Osteocyte (in vitro differentiated cells): ENCODE data around the gene TANC2. TPM values are rescaled to one million over a fixed set of nuclear protein-coding genes. Genes with fewer than 3 reads are reported as not detected.
"Not testable (repeated sequence)": the region's sequence is repeated elsewhere in the genome, so short reads cannot be mapped to it uniquely, and the experiment has no call there.

Experiments used
- DNase-seq: peaks from one replicate; pipeline ENCODE4 v3.0.0; 2021; ENCODE audit warnings: mixed read lengths; ENCODE audit not compliant: unreplicated experiment; ENCODE audit errors: extremely low spot score
- H3K27ac Mint-ChIP-seq: one replicate; pipeline ENCODE4 v1.8.0; 2021; ENCODE audit warnings: mild to moderate bottlenecking, mixed read lengths; ENCODE audit not compliant: unreplicated experiment
- H3K27me3 Mint-ChIP-seq: one replicate; pipeline ENCODE4 v1.8.0; 2021; ENCODE audit warnings: mixed read lengths; ENCODE audit not compliant: unreplicated experiment
- H3K36me3 Mint-ChIP-seq: one replicate; pipeline ENCODE4 v1.8.0; 2021; ENCODE audit warnings: mixed read lengths; ENCODE audit not compliant: unreplicated experiment
- H3K4me1 Mint-ChIP-seq: one replicate; pipeline ENCODE4 v1.8.0; 2021; ENCODE audit warnings: mixed read lengths; ENCODE audit not compliant: unreplicated experiment
- H3K4me3 Mint-ChIP-seq: one replicate; pipeline ENCODE4 v1.8.0; 2021; ENCODE audit warnings: mild to moderate bottlenecking, moderate library complexity, mixed read lengths; ENCODE audit not compliant: unreplicated experiment
- H3K9me3 Mint-ChIP-seq: one replicate; pipeline ENCODE4 v1.8.0; 2021; ENCODE audit warnings: mixed read lengths; ENCODE audit not compliant: unreplicated experiment
- total RNA-seq: library from RNA; stranded (reverse); gene quantifications from 2 replicates; pipeline ENCODE4 v1.2.1, GENCODE V29; 2021
- TF ChIP-seq, protein P1 (sequence below): fragments of 200-600 bp; sonication (generic); IDR thresholded peaks from 2 replicates; pipeline ENCODE4 v1.5.0; 2021; ENCODE audit warnings: antibody characterized with exemption, mild to moderate bottlenecking, moderate library complexity

TANC2 gene
- total RNA-seq, 1 donor from 2014 or later: 41.1 TPM

DNA sequence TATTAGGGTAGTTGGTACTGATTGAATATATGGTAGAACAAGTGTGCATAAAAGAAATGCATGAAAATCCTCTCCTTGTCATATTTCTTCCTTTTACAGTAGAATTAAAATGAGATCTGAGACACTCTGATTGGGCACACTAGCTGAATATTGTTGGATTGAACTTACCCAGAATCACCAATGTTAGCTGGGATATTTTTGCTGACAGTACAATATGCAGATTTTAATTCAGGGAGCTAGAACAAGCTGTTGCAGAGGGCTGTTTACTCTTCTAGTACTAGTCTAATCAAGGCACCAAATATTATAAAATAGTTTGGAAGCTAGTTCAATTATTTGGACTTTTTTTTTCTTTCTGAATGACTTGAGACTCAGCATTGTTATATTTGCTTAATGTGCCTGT, 4.6 kb downstream of the TANC2 start:
- Mint-ChIP-seq H3K4me1 (peaks cover 32% of the 10 kb centered on the region), H3K9me3 (no peaks in the 10 kb centered on the region), H3K27ac (no peak overlapping the region), H3K4me3 (no peak overlapping the region), H3K27me3 (no peaks in the 10 kb centered on the region), H3K36me3 (no peaks in the 10 kb centered on the region)
- TF ChIP-seq, protein P1, sequence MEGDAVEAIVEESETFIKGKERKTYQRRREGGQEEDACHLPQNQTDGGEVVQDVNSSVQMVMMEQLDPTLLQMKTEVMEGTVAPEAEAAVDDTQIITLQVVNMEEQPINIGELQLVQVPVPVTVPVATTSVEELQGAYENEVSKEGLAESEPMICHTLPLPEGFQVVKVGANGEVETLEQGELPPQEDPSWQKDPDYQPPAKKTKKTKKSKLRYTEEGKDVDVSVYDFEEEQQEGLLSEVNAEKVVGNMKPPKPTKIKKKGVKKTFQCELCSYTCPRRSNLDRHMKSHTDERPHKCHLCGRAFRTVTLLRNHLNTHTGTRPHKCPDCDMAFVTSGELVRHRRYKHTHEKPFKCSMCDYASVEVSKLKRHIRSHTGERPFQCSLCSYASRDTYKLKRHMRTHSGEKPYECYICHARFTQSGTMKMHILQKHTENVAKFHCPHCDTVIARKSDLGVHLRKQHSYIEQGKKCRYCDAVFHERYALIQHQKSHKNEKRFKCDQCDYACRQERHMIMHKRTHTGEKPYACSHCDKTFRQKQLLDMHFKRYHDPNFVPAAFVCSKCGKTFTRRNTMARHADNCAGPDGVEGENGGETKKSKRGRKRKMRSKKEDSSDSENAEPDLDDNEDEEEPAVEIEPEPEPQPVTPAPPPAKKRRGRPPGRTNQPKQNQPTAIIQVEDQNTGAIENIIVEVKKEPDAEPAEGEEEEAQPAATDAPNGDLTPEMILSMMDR: no peak
- DNase-seq: no peak

DNA sequence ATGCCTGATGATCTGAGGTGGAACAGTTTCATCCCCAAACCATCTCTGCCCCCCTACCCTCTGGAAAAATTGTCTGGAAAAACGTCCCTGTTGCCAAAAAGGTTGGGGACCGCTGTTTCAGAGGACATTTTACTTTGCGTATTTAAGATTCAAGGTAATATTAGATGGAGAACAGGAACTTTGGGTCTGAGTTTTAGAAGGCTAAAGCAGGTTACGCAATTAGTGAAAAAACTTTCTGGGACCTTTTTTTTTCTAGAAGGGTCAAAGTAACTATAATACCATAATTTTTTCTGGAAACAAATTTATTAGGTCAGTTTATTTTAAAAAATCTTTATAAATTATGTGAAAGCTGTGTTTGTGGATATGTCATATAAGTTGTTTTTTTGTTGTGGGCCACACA, 5.8 kb downstream of the TANC2 start:
- no peaks in the 10 kb centered on the region for H3K27me3 Mint-ChIP-seq
- H3K4me1 Mint-ChIP-seq: peaks cover 32% of the 10 kb centered on the region
- no peak for DNase-seq
- no peak overlapping the region for H3K27ac Mint-ChIP-seq
- H3K9me3 Mint-ChIP-seq: no peaks in the 10 kb centered on the region
- TF ChIP-seq, protein P1: no peak
- no peaks in the 10 kb centered on the region for H3K36me3 Mint-ChIP-seq
- no peak overlapping the region for H3K4me3 Mint-ChIP-seq

DNA sequence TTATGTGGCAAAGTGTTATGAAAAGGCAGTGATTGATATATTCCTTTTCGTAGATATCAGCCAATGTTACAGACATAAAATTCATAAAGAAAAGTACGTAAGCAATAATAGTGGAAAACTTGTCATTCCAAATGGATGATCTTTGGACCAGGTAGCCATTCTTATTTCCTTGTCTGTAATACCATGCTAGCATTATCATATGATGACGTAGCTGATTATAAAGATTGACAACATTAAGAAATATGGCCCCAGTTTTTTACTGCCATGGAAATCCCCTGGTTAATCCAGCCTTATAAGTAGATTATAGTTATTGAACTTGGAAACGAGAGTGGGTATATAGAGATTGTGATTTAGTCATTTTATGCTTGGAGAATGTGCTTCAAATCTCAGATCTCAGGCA, 8.8 kb downstream of the TANC2 start:
- Mint-ChIP-seq H3K27ac (peak overlapping the region; percentile 27), H3K4me1 (peaks cover 15% of the 10 kb centered on the region), H3K27me3 (no peaks in the 10 kb centered on the region), H3K9me3 (no peaks in the 10 kb centered on the region), H3K36me3 (no peaks in the 10 kb centered on the region), H3K4me3 (no peak overlapping the region)
- TF ChIP-seq, protein P1: no peak
- DNase-seq: no peak

DNA sequence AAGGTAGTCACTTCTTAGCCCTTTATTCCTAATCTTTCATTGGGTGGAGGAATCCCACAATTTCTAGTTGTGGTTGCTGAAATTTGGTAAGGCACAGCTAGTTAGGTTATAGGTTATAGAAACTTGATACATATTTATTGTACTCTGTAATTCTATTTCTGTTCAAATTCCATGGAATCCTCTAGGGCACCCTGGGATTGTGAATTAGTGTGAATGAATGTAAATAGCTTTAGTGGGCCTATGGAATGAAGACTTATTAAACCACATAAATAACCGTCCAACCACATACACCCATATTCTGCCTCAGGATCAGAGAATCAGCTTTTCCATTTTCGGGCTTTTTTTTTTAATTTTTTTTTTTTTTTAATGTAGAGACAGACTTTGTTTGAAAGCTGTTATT, 9.2 kb downstream of the TANC2 start:
- Mint-ChIP-seq H3K9me3 (no peaks in the 10 kb centered on the region), H3K27me3 (no peaks in the 10 kb centered on the region), H3K4me1 (peaks cover 15% of the 10 kb centered on the region), H3K36me3 (no peaks in the 10 kb centered on the region), H3K27ac (peak overlapping the region; percentile 61), H3K4me3 (no peak overlapping the region)
- no peak for DNase-seq
- TF ChIP-seq, protein P1: no peak

DNA sequence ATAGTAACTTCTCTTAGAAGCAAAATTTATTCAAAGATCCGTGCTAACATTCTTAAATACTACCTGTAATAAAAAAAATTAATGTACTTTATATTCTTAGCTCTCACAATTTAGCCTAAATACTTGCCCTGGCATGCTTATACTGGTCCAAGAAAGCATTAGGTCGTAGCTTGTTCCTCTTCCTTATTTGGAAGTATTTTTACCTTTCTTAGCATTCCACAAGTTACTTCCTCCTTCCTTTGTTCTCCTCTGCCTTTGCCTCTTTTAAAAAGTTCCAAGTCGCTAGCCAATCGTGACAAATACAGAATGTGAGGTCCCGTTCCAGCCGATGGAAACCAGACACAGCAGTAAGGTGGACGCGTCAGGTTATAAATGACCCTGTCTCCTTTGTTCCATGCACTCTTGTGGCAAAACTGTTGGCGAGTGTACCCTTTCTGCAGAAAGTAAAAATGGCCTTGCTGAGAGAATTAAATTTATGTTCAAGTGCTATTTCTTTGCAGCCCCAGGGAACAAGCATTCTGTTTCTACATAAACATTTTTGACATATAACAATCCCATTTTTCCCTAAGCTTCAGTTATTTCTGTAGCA, 10.7 kb downstream of the TANC2 start:
- H3K4me3 Mint-ChIP-seq, H3K27me3 Mint-ChIP-seq, DNase-seq, H3K27ac Mint-ChIP-seq, H3K9me3 Mint-ChIP-seq, H3K36me3 Mint-ChIP-seq: not testable (repeated sequence)
- peaks cover 15% of the 10 kb centered on the region for H3K4me1 Mint-ChIP-seq

DNA sequence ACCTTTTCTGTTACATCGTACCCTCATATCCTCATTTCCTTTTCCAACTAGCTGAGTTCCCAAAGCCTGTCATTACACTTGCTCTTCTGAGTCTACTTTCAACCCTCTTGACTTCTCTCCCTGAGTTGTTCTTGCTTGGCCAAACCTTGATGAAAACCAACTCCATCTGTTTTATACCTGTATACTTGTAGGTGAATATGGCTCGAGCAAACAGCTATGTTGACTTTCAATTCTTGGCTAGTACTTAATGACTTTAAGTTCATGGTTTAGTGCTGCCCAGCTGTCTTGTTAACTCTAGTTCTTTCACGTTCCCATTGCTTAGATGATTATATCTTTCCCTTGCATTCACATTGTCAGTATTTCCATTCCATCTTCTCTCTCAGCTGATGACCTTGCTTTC, 14.8 kb downstream of the TANC2 start:
- Mint-ChIP-seq H3K4me3 (no peak overlapping the region), H3K27me3 (no peaks in the 10 kb centered on the region), H3K36me3 (peaks cover 14% of the 10 kb centered on the region), H3K9me3 (peaks cover 24% of the 10 kb centered on the region), H3K27ac (no peak overlapping the region), H3K4me1 (peaks cover 1% of the 10 kb centered on the region)
- DNase-seq: no peak
- TF ChIP-seq, protein P1: no peak
